ENCODE measurements around the gene LRRC3B. TPM values are rescaled to one million over a fixed set of nuclear protein-coding genes. Genes with fewer than 3 reads are reported as not detected.

Gene LRRC3B
- total and polyA plus RNA-seq, 2 donors (not counting 1 experiment from before 2014, with no cell fraction given), result not detected

- peaks cover 36% of the 10 kb centered on the region for H3K27me3 Mint-ChIP-seq
- DNase-seq (no peak), ATAC-seq (ENCODE audit: low read depth) (no peak)
- Histone ChIP-seq H3K36me3 (replicated peaks in 1 of 2; ENCODE audit: control extremely low read depth in 1 of 2, control insufficient read depth in 1 of 2, extremely low read depth in 1 of 2, insufficient read depth in 2 of 2, low read length in 1 of 2) (no peaks in the 10 kb centered on the region), H3K79me2 (ENCODE audit: control insufficient read depth, insufficient read depth, low read length) (no peaks in the 10 kb centered on the region), H3K4me3 (ENCODE audit: control extremely low read depth in 1 of 5, extremely low read depth in 1 of 5, insufficient read depth in 1 of 5, low read depth in 2 of 5, low read length in 4 of 5) (no peak overlapping the region), H3K4me2 (replicated peaks; ENCODE audit: low read depth, low read length, poor library complexity, severe bottlenecking) (no peak overlapping the region), H3K4me1 (ENCODE audit: control insufficient read depth in 2 of 2, insufficient read depth in 2 of 2, low read length in 2 of 2) (no peaks in the 10 kb centered on the region), H3K27ac (ENCODE audit: low read length in 2 of 2) (no peak overlapping the region), H2AFZ (ENCODE audit: insufficient read depth, low read depth, low read length, poor library complexity, severe bottlenecking) (no peak overlapping the region), H4K20me1 (ENCODE audit: control insufficient read depth, insufficient read depth, low read length, poor library complexity, severe bottlenecking) (no peaks in the 10 kb centered on the region), H3K9me3 (ENCODE audit: control extremely low read depth in 1 of 3, control insufficient read depth in 2 of 3, insufficient read depth in 1 of 3, low read length in 2 of 3) (peaks cover 0 to 20% (median 0%) of the 10 kb centered on the region in 3 donors), H3K9ac (ENCODE audit: low read length) (no peak overlapping the region), H3K27me3 (replicated peaks in 1 of 4; ENCODE audit: control extremely low read depth in 1 of 4, control insufficient read depth in 3 of 4, insufficient read depth in 4 of 4, low read length in 3 of 4) (peaks cover 0 to 29% (median 6%) of the 10 kb centered on the region in 4 experiments)
- TF ChIP-seq EZH2 (IDR thresholded peaks at IDR 0.05; ENCODE audit: borderline replicate concordance, insufficient read depth, low read depth, low read length, poor library complexity, severe bottlenecking), result no peak
- no peak for TF ChIP-seq CTCF (IDR thresholded peaks at IDR 0.05)
- POLR2A ChIA-PET, result no interaction called here
- no peaks in the 10 kb centered on the region for H3K4me1 Mint-ChIP-seq
- H3K4me3 Mint-ChIP-seq, result no peak overlapping the region
- no peak overlapping the region for H3K27ac Mint-ChIP-seq
- intact Hi-C loops (cut with micrococcal nuclease), result no loop called here
- no peaks in the 10 kb centered on the region for H3K9me3 Mint-ChIP-seq (ENCODE audit: insufficient read depth)
- CTCF ChIA-PET, result no interaction called here
These were observed 1.4 kb upstream of the LRRC3B start for GRCh38 chr3:26621176-26621575.

DNA sequence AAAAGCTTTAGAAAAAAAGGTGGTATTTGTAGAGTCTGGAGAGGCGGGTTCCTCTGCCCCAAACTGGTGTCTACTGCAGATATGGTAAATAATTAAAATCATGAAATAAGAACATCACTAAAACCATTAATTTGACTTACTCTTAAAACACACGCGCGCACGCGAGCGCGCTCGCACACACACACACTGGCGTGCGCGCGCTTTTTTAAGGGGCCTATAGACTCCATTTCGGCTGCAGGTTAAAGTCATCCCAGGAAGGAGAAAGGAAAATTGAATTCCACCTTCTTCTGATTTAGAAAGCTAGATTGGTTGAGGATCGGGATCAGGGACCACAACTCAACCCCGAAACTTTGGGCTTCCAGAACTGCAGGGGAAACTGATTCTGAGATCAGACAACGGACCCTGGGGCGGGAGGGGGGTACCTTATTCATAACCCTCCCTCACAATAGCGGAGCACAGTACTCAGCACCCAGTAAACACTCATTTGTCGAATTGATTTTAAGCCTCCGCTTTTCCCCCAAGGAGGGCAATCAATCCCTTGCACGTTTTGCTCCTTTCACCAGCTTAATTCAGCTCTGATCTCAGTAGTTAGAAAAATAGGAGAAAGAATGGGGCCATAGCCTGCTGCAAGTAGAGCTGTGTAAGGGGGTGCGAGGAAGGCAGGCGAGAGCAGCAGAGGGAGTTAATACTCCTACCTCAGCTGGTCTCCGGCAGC, 509 bp upstream of the LRRC3B start:
- Histone ChIP-seq H4K20me1 (ENCODE audit: control insufficient read depth, insufficient read depth, low read length, poor library complexity, severe bottlenecking) (no peaks in the 10 kb centered on the region), H3K9me3 (ENCODE audit: control extremely low read depth in 1 of 3, control insufficient read depth in 2 of 3, insufficient read depth in 1 of 3, low read length in 2 of 3) (peaks cover 0 to 20% (median 0%) of the 10 kb centered on the region in 3 donors), H3K27ac (ENCODE audit: low read length in 2 of 2) (no peak overlapping the region), H3K4me3 (ENCODE audit: control extremely low read depth in 1 of 5, extremely low read depth in 1 of 5, insufficient read depth in 1 of 5, low read depth in 2 of 5, low read length in 4 of 5) (no peak overlapping the region), H3K4me1 (ENCODE audit: control insufficient read depth in 2 of 2, insufficient read depth in 2 of 2, low read length in 2 of 2) (no peaks in the 10 kb centered on the region), H3K36me3 (replicated peaks in 1 of 2; ENCODE audit: control extremely low read depth in 1 of 2, control insufficient read depth in 1 of 2, extremely low read depth in 1 of 2, insufficient read depth in 2 of 2, low read length in 1 of 2) (no peaks in the 10 kb centered on the region), H3K9ac (ENCODE audit: low read length) (no peak overlapping the region), H2AFZ (ENCODE audit: insufficient read depth, low read depth, low read length, poor library complexity, severe bottlenecking) (no peak overlapping the region), H3K4me2 (replicated peaks; ENCODE audit: low read depth, low read length, poor library complexity, severe bottlenecking) (no peak overlapping the region), H3K79me2 (ENCODE audit: control insufficient read depth, insufficient read depth, low read length) (no peaks in the 10 kb centered on the region), H3K27me3 (replicated peaks in 1 of 4; ENCODE audit: control extremely low read depth in 1 of 4, control insufficient read depth in 3 of 4, insufficient read depth in 4 of 4, low read length in 3 of 4) (peaks cover 0 to 29% (median 6%) of the 10 kb centered on the region in 4 experiments)
- no peak for DNase-seq
- Mint-ChIP-seq H3K4me1 (no peaks in the 10 kb centered on the region), H3K27me3 (peaks cover 36% of the 10 kb centered on the region), H3K4me3 (no peak overlapping the region), H3K9me3 (ENCODE audit: insufficient read depth) (no peaks in the 10 kb centered on the region), H3K27ac (no peak overlapping the region)
- 23% methylated on average over 8 of the region's 25 CpGs for WGBS (ENCODE audit: insufficient coverage)
- ATAC-seq (ENCODE audit: low read depth), result no peak
- TF ChIP-seq CTCF (IDR thresholded peaks at IDR 0.05) (no peak), EZH2 (IDR thresholded peaks at IDR 0.05; ENCODE audit: borderline replicate concordance, insufficient read depth, low read depth, low read length, poor library complexity, severe bottlenecking) (no peak)
- ChIA-PET CTCF (no interaction called here), POLR2A (no interaction called here)
- intact Hi-C loops (cut with micrococcal nuclease), result no loop called here
